SK-N-SH (cell line): ENCODE measurements around the gene SP2.

Experiments used
- CHD2 ChIP-seq: fragments of 150-350 bp; IDR thresholded peaks from 2 replicates; pipeline ENCODE4 v1.6.1; 2018; ENCODE audit warnings: low read length; ENCODE audit not compliant: partially characterized antibody
- CTCF ChIP-seq: fragments of 200-600 bp; sonication (generic); IDR thresholded peaks from 2 replicates; pipeline ENCODE4 v1.6.1; 2017; ENCODE audit warnings: antibody characterized with exemption, mild to moderate bottlenecking, moderate library complexity
- EZH2phosphoT487 ChIP-seq: fragments of 200-600 bp; sonication (generic); IDR thresholded peaks from 2 replicates; pipeline ENCODE4 v1.6.1; 2017; ENCODE audit warnings: low read depth, mixed run types, mild to moderate bottlenecking, antibody characterized with exemption, moderate library complexity, borderline replicate concordance
- MAX ChIP-seq: IDR thresholded peaks from 2 replicates; pipeline ENCODE4 v1.4.0; 2012; ENCODE audit warnings: low read depth
- MXI1 ChIP-seq: IDR thresholded peaks from 2 replicates; pipeline ENCODE4 v1.6.1; 2012; ENCODE audit warnings: mild to moderate bottlenecking, low read depth, low read length, improper control_type of control experiment
- POLR2AphosphoS5 ChIP-seq: IDR thresholded peaks from 2 replicates; pipeline ENCODE4 v1.6.1; 2012; ENCODE audit warnings: low read depth, low read length
- RAD21 ChIP-seq: IDR thresholded peaks from 2 replicates; pipeline ENCODE4 v1.6.1; 2012; ENCODE audit warnings: mild to moderate bottlenecking, low read length
- REST ChIP-seq: IDR thresholded peaks from 2 replicates; pipeline ENCODE4 v1.6.1; 2012; ENCODE audit warnings: mild to moderate bottlenecking, low read depth, low read length, moderate library complexity
- RFX5 ChIP-seq: IDR thresholded peaks from 2 replicates; pipeline ENCODE4 v1.6.1; 2012; ENCODE audit warnings: mild to moderate bottlenecking, improper control_type of control experiment, low read length
- SMC3 ChIP-seq: IDR thresholded peaks from 2 replicates; pipeline ENCODE4 v1.6.1; 2012; ENCODE audit warnings: low read depth, low read length, improper control_type of control experiment
- TCF12 ChIP-seq: IDR thresholded peaks from 2 replicates; pipeline ENCODE4 v1.4.0; 2012
- USF1 ChIP-seq: IDR thresholded peaks from 2 replicates; pipeline ENCODE4 v1.4.0; 2012; ENCODE audit warnings: low read depth, borderline replicate concordance

- TF ChIP-seq RAD21 (no peak), EZH2phosphoT487 (no peak), CTCF (no peak), RFX5 (no peak), TCF12 (no peak), USF1 (no peak), SMC3 (no peak), MAX (no peak), POLR2AphosphoS5 (no peak), CHD2 (no peak), MXI1 (no peak), REST (no peak)
Observed at GRCh38 chr17:47879028-47879585, 16.9 kb upstream of the SP2 start.
